ENCODE data around the gene USH1G. TPM values are rescaled to one million over a fixed set of nuclear protein-coding genes. Genes with fewer than 3 reads are reported as not detected.

The USH1G gene
- total and polyA plus RNA-seq, 2 of the 13 experiments (the other 11 are each of a cell fraction or from before 2014, with no cell fraction given), result 0.04 TPM; not detected in 1

- TF ChIP-seq ZNF142 (CRISPR knock-in tag; IDR thresholded peaks at IDR 0.05), result 0 out of 2 replicates have a peak, but pooled peaks have one; percentile 29
- no peak for TF ChIP-seq ZNF703 (CRISPR knock-in tag; IDR thresholded peaks at IDR 0.05; ENCODE audit: borderline replicate concordance)
- TF ChIP-seq ZNF280D (CRISPR knock-in tag; IDR thresholded peaks at IDR 0.05), result 0 out of 2 replicates have a peak, but pooled peaks have one; percentile 54
- TF ChIP-seq MED1 (CRISPR knock-in tag; IDR thresholded peaks at IDR 0.05), result 0 out of 2 replicates have a peak, but pooled peaks have one; percentile 32
- 0 out of 2 replicates have a peak, but pooled peaks have one; percentile 10 for TF ChIP-seq ETV5 (CRISPR knock-in tag; IDR thresholded peaks at IDR 0.05; ENCODE audit: borderline replicate concordance)
- TF ChIP-seq ZNF484 (CRISPR knock-in tag; IDR thresholded peaks at IDR 0.05; ENCODE audit: borderline replicate concordance, low read depth), result no peak
- TF ChIP-seq ZBTB8A (CRISPR knock-in tag; IDR thresholded peaks at IDR 0.05; ENCODE audit: borderline replicate concordance, low read depth), result no peak
- no peak for TF ChIP-seq ZMYM2 (CRISPR knock-in tag; IDR thresholded peaks at IDR 0.05)
- no peak; the same call in 1 of the 2 replicates for TF ChIP-seq GATAD1 (CRISPR knock-in tag; IDR thresholded peaks at IDR 0.05)
- TF ChIP-seq ZNF704 (CRISPR knock-in tag; IDR thresholded peaks at IDR 0.05; ENCODE audit: borderline replicate concordance), result no peak
- no peak for TF ChIP-seq KAT7 (CRISPR knock-in tag; IDR thresholded peaks at IDR 0.05; ENCODE audit: borderline replicate concordance)
- TF ChIP-seq NFE2L1 (CRISPR knock-in tag; IDR thresholded peaks at IDR 0.05; ENCODE audit: borderline replicate concordance), result no peak
- TF ChIP-seq ZNF790 (CRISPR knock-in tag; IDR thresholded peaks at IDR 0.05; ENCODE audit: borderline replicate concordance), result no peak
- 0 out of 2 replicates have a peak, but pooled peaks have one; percentile 14 for TF ChIP-seq ZMYM3 (CRISPR knock-in tag; IDR thresholded peaks at IDR 0.05)
- 0 out of 2 replicates have a peak, but pooled peaks have one; percentile 27 for TF ChIP-seq HNF1B (CRISPR knock-in tag; IDR thresholded peaks at IDR 0.05)
- no peak for TF ChIP-seq MXI1 (IDR thresholded peaks at IDR 0.05; ENCODE audit: borderline replicate concordance, low read depth, low read length)
- no peak for TF ChIP-seq MXD4 (CRISPR knock-in tag; IDR thresholded peaks at IDR 0.05)
These were observed 38.7 kb upstream of the USH1G start (continued) for GRCh38 chr17:74961657-74962350.

All from HepG2 (cell line).